Right ventricle myocardium inferior (tissue), 1 donor: Measurements from ENCODE around the gene ANKRD62. TPM values are rescaled to one million over a fixed set of nuclear protein-coding genes. Genes with fewer than 3 reads are reported as not detected.
"Not testable (repeated sequence)": the region's sequence is repeated elsewhere in the genome, so short reads cannot be mapped to it uniquely, and the experiment has no call there.

ENCODE experiments used
- ATAC-seq: fragments of 200-7000 bp; cut with Tn5 transposase; one replicate; pipeline ENCODE4 v1.9.1; 2020; ENCODE audit warnings: mild to moderate bottlenecking, moderate library complexity
- DNase-seq: peaks from one replicate; pipeline ENCODE4 v3.0.0; 2021; ENCODE audit errors: missing footprints
- intact Hi-C: fragments of 100-400 bp; cut with DNase I; formaldehyde crosslinking; loops from one replicate; pipeline ENCODE4 v1.11.0; 2022
- total RNA-seq: library from RNA; stranded (reverse); fragmentation: NEBNext Ultra II Directional; extraction: Animal tissue kit (Norgen Biotek cat#: 25700); gene quantifications from one replicate; pipeline ENCODE4 v1.2.1, GENCODE V29; 2021
- donor health status: DM: no; HTN: yes; CAD: no; lungs with severe emphysema.

The ANKRD62 gene
- total RNA-seq, 1 donor from 2014 or later: not detected

DNA sequence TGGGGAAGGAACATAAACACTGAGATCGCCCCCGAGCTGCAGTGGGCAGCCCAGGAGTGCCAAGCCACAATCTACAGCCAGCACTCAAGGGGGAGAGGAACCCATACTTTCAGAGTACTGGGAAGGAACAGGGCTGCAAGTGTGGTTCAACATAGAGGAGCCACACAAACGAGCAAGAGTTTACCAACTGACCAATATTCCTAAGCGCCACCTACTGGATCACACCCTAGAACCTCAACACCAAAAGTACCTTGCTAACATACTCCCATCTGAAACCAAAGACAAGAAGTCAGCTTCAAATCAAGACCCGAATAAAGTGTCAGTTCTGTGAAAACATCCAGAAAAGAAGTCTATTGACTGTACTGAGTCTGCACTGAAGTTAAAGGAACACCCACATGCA, 55.8 kb downstream of the ANKRD62 start:
- DNase-seq, intact Hi-C loops, ATAC-seq: not testable (repeated sequence)

DNA sequence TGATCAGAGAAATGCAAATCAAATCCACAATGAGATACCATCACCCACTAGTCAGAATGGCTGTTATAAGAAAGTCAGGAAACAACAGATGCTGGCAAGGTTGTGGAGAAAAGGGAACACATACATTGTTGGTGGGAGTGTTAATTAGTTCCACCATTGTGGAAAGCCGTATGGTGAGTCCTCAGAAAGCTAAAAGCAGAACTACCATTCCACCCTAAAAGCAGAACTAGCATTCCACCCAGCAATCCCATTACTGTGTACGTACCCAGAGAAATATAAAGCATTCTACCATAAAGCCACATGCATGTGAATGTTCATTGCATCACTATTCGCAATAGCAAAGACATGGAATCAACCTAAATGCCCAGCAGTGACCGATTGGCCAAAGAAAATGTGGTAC, 60.7 kb downstream of the ANKRD62 start:
- DNase-seq: no peak
- intact Hi-C loops: no loop called here
- ATAC-seq: no peak

DNA sequence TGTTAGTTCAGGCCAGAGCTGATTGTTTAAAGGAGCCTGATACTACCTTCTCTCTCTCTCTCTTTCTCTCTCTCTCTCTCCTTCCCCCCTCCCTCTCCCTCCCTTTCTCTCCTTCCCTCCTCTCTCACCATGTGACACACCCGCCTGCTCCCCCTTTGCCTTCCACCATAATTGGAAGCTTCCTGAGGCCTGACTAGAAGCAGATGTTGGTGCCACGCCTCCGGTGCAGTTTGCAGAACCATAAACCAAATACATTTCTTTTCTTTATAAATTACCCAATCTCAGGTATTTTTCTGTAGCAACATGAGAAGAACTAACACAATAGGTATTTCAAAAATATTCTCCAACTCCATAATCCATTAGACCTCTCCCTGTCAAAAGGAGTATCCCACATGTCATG, 62.4 kb downstream of the ANKRD62 start:
- ATAC-seq: no peak
- no peak for DNase-seq
- intact Hi-C loops: no loop called here

DNA sequence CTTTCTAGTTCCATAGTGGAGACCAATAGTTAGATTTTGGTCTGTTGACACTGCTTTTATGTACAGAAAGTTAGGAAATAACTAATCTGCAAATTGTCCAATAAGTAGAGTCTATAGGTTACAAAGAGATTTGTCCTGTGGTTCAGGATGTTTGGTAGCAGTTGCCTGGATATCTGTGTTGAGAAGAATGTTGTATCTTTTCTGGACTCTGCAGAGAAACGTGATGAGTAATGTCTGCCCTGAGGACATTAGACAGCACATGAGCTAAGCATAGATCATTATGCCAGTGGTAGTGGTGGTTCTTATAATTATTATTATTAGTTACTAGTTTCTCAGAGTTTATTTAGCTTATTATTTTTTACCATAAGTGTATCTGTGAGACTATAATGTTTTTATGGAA, 65.8 kb downstream of the ANKRD62 start:
- DNase-seq (no peak), ATAC-seq (no peak)
- intact Hi-C loops: no loop called here

DNA sequence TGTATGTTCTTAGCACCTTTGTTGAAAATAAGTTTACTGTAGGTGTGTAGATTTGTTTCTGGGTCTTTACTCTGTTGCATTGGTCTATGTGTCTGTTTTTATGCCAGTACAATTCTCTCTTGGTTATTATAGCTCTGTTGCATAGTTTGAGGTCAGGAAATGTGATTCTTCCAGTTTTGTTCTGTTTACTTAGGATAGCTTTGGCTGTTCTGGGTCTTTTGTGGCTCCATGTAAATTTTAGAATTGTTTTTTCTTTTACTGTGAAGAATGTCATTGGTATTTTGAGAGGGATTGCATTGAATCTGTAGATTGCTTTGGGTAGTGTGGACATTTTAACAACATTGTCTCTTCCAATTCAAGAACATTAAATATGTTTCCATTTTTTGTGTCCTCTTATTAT, 69.1 kb downstream of the ANKRD62 start:
- ATAC-seq (no peak), DNase-seq (no peak)
- intact Hi-C loops: no loop called here

DNA sequence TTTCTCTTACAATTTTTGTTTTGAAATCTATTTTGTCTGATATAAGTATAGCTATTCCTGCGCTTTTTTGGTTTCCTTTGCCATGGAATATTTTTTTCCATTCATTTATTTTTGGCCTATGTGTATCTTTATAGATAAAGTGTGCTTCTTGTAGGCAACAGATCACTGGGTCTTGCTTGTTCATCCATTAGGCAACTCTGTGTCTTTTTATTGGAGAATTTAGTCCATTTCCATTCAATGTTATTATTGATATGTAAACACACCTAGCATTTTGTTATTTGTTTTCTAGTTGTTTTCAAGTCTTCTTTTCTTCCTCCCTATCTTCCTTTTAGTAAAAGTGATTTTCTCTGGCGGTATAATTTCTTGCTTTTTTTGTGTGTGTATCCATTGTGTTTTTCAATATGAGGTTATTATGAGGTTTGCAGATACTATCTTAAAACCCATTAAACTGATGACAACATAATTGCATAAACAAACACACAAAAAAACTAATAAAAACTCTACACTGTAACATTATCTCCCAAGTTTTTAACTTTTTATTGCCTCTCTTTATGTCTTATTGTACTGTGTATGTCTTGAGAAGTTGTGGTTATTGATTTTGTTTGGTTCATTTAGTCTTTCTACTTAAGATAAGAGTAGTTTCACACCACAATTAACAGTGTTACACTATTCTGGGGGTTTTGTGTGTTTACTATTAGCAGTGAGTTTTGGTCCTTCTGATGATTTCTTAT, 71.6 kb downstream of the ANKRD62 start:
- ATAC-seq (no peak), DNase-seq (no peak)
- intact Hi-C loops: no loop called here

Other genes starting within 250 kb of the ANKRD62 start
- gene CHMP1B, start 242.4 kb upstream of the ANKRD62 start, total RNA-seq: 28.6 TPM
- gene MPPE1, start 185.5 kb upstream of the ANKRD62 start, total RNA-seq: 34.5 TPM
- 82.8 TPM for gene IMPA2, start 112.3 kb upstream of the ANKRD62 start, total RNA-seq
- gene CIDEA, start 160.5 kb downstream of the ANKRD62 start, total RNA-seq: 1.7 TPM
- gene TUBB6, start 214.4 kb downstream of the ANKRD62 start, total RNA-seq: 132 TPM